Keratinocyte (primary cell): ENCODE measurements around the gene RAPGEF4.

ENCODE experiments used
- EZH2 ChIP-seq: IDR thresholded peaks from one replicate; pipeline ENCODE4 v1.6.1; 2012; ENCODE audit warnings: inconsistent platforms, mild to moderate bottlenecking, low read length, moderate library complexity
- TF ChIP-seq, protein P1 (sequence below), 3 experiments: IDR thresholded peaks in 1 of 3; conservative IDR thresholded peaks in 1 of 3; optimal IDR thresholded peaks in 1 of 3; 2 replicates in 2 of 3; 3 replicates in 1 of 3; pipeline versions ENCODE3 to v1.5.1; 2011; ENCODE audit warnings: low read length in 3 of 3, mild to moderate bottlenecking in 3 of 3, moderate library complexity in 2 of 3, control low read depth in 1 of 3, inconsistent platforms in 1 of 3; ENCODE audit not compliant: insufficient read depth in 2 of 3; ENCODE audit errors: extremely low read depth in 1 of 3

DNA sequence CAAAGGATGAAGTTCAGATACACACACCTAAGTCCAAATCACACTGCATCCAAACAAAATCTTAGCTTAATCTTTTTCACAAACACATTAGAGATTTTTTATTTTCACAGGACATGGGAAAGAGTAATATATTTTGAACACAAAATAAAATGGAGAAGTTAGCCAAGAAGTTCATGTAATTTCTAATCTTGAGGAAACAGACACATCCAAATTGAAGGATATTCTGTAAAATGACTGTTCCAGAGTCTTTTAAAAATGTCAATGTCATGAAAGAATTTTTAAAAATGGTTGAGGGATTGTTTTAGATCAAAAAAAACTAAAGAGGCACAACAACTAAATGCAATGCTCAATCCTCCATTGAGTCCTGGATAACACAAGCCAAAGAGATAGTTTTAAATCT is 12.4 kb upstream of the RAPGEF4 start:
- TF ChIP-seq, protein P1, sequence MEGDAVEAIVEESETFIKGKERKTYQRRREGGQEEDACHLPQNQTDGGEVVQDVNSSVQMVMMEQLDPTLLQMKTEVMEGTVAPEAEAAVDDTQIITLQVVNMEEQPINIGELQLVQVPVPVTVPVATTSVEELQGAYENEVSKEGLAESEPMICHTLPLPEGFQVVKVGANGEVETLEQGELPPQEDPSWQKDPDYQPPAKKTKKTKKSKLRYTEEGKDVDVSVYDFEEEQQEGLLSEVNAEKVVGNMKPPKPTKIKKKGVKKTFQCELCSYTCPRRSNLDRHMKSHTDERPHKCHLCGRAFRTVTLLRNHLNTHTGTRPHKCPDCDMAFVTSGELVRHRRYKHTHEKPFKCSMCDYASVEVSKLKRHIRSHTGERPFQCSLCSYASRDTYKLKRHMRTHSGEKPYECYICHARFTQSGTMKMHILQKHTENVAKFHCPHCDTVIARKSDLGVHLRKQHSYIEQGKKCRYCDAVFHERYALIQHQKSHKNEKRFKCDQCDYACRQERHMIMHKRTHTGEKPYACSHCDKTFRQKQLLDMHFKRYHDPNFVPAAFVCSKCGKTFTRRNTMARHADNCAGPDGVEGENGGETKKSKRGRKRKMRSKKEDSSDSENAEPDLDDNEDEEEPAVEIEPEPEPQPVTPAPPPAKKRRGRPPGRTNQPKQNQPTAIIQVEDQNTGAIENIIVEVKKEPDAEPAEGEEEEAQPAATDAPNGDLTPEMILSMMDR (optimal IDR thresholded peaks at IDR 0.05 in 1 of 3, IDR thresholded peaks at IDR 0.05 in 1 of 3, conservative IDR thresholded peaks at IDR 0.05 in 1 of 3; ENCODE audit: extremely low read depth in 1 of 3, insufficient read depth in 2 of 3, low read length in 3 of 3): no peak
- TF ChIP-seq EZH2: no peak
